Activated B cell treated with CpG ODN at 0.5 μM for 24 hours (primary cell): Measurements from ENCODE around the gene SUN2. TPM values are rescaled to one million over a fixed set of nuclear protein-coding genes. Genes with fewer than 3 reads are reported as not detected.

ENCODE experiments used
- ATAC-seq: fragments of 200-7000 bp; cut with Tn5 transposase; one replicate; pipeline ENCODE4 v1.10.0; 2021; ENCODE audit warnings: low read depth, mild to moderate bottlenecking, moderate library complexity
- CTCF ChIA-PET: fragments of 350-600 bp; sonication (Branson Sonifier 250); formaldehyde crosslinking; loops from one replicate; lab custom pipeline; 2021; ENCODE audit warnings: antibody characterized with exemption; lab: Charles Lee
- POLR2A ChIA-PET: fragments of 350-600 bp; sonication (Branson Sonifier 250); formaldehyde crosslinking; loops from one replicate; lab custom pipeline; 2021; ENCODE audit warnings: antibody characterized with exemption; lab: Charles Lee
- DNase-seq: peaks from one replicate; pipeline ENCODE4 v3.0.0; 2022
- H3K27ac Mint-ChIP-seq: one replicate; pipeline ENCODE4 v1.8.0; 2020; ENCODE audit warnings: mixed read lengths
- H3K27me3 Mint-ChIP-seq: one replicate; pipeline ENCODE4 v1.8.0; 2021; ENCODE audit warnings: mixed read lengths
- H3K36me3 Mint-ChIP-seq: one replicate; pipeline ENCODE4 v1.8.0; 2021; ENCODE audit warnings: low read depth, mixed read lengths
- H3K4me1 Mint-ChIP-seq: one replicate; pipeline ENCODE4 v1.8.0; 2021; ENCODE audit warnings: mixed read lengths
- H3K4me3 Mint-ChIP-seq: one replicate; pipeline ENCODE4 v1.8.0; 2020; ENCODE audit warnings: mild to moderate bottlenecking, mixed read lengths
- H3K9me3 Mint-ChIP-seq: one replicate; pipeline ENCODE4 v1.8.0; 2020; ENCODE audit warnings: mixed read lengths
- CTCF ChIP-seq: fragments of 200-600 bp; IDR thresholded peaks from one replicate; pipeline ENCODE4 v1.8.0; 2022; ENCODE audit warnings: antibody characterized with exemption, mild to moderate bottlenecking
- intact Hi-C: fragments of 100-400 bp; cut with micrococcal nuclease; formaldehyde crosslinking; loops from one replicate; pipeline ENCODE4 v1.15.1; 2024
- total RNA-seq: library from RNA; stranded (reverse); gene quantifications from 2 replicates; pipeline ENCODE4 v1.2.3, GENCODE V29; 2022

Gene SUN2
- total RNA-seq, 1 donor from 2014 or later = 146 TPM

GRCh38 chr22:38742176-38742942 is 13.4 kb downstream of the SUN2 start:
- Mint-ChIP-seq H3K9me3 (no peaks in the 10 kb centered on the region), H3K36me3 (peaks cover 91% of the 10 kb centered on the region), H3K4me3 (no peak overlapping the region), H3K27me3 (no peaks in the 10 kb centered on the region), H3K27ac (no peak overlapping the region), H3K4me1 (no peaks in the 10 kb centered on the region)
- ChIA-PET POLR2A (interaction anchor here (0.6 to 2.0 kb wide), 4 partner anchors 9 to 495 kb away, joined by 3 to 12 read pairs (median 4); no protein-coding TSS in a partner anchor), CTCF (interaction anchor here (1.4 kb wide), 1 partner anchor 9 kb away, joined by 6 read pairs; no protein-coding TSS in a partner anchor)
- intact Hi-C loops = no loop called here
- DNase-seq (no peak), ATAC-seq (no peak)
- no peak for TF ChIP-seq CTCF

GRCh38 chr22:38741576-38741975 is 14.2 kb downstream of the SUN2 start:
- Mint-ChIP-seq H3K36me3 (peaks cover 95% of the 10 kb centered on the region), H3K4me3 (no peak overlapping the region), H3K27ac (peak overlapping the region; percentile 7), H3K27me3 (no peaks in the 10 kb centered on the region), H3K9me3 (no peaks in the 10 kb centered on the region), H3K4me1 (peaks cover 5% of the 10 kb centered on the region)
- CTCF ChIA-PET = no interaction called here
- POLR2A ChIA-PET = interaction anchor here (0.6 to 2.0 kb wide), 4 partner anchors 10 to 496 kb away, joined by 3 to 12 read pairs (median 4); no protein-coding TSS in a partner anchor
- DNase-seq = no peak
- no peak for ATAC-seq
- intact Hi-C loops = no loop called here
- no peak for TF ChIP-seq CTCF

- ChIA-PET POLR2A (interaction anchor here (1.2 to 1.3 kb wide), 2 partner anchors 13 to 26 kb away, joined by 3 read pairs; no protein-coding TSS in a partner anchor), CTCF (interaction anchor here (0.9 kb wide), 1 partner anchor 11 kb away, joined by 3 read pairs; no protein-coding TSS in a partner anchor)
- H3K9me3 Mint-ChIP-seq = no peaks in the 10 kb centered on the region
- no peak overlapping the region for H3K4me3 Mint-ChIP-seq
- DNase-seq = no peak
- H3K4me1 Mint-ChIP-seq = peaks cover 5% of the 10 kb centered on the region
- H3K27me3 Mint-ChIP-seq = no peaks in the 10 kb centered on the region
- H3K36me3 Mint-ChIP-seq = peaks cover 95% of the 10 kb centered on the region
- intact Hi-C loops = no loop called here
- no peak for TF ChIP-seq CTCF
- no peak for ATAC-seq
- no peak overlapping the region for H3K27ac Mint-ChIP-seq
Observed at GRCh38 chr22:38741166-38741565, 14.6 kb downstream of the SUN2 start.

GRCh38 chr22:38740754-38741153 is 15.0 kb downstream of the SUN2 start:
- Mint-ChIP-seq H3K4me1 (peaks cover 8% of the 10 kb centered on the region), H3K9me3 (no peaks in the 10 kb centered on the region), H3K27me3 (no peaks in the 10 kb centered on the region), H3K4me3 (no peak overlapping the region), H3K27ac (no peak overlapping the region), H3K36me3 (peaks cover 95% of the 10 kb centered on the region)
- DNase-seq = no peak
- POLR2A ChIA-PET = interaction anchor here (1.2 to 1.5 kb wide), 3 partner anchors 12 to 26 kb away, joined by 3 read pairs; no protein-coding TSS in a partner anchor
- CTCF ChIA-PET = interaction anchor here (0.9 to 1.0 kb wide), 2 partner anchors 11 to 25 kb away, joined by 3 to 4 read pairs; no protein-coding TSS in a partner anchor
- no peak for ATAC-seq
- intact Hi-C loops = no loop called here
- no peak for TF ChIP-seq CTCF

- H3K4me1 Mint-ChIP-seq = peaks cover 13% of the 10 kb centered on the region
- DNase-seq (no peak), ATAC-seq (no peak)
- H3K36me3 Mint-ChIP-seq = peaks cover 94% of the 10 kb centered on the region
- H3K27me3 Mint-ChIP-seq = no peaks in the 10 kb centered on the region
- intact Hi-C loops = no loop called here
- CTCF ChIA-PET = interaction anchor here (0.9 to 1.0 kb wide), 2 partner anchors 11 to 26 kb away, joined by 3 to 4 read pairs; no protein-coding TSS in a partner anchor
- no peaks in the 10 kb centered on the region for H3K9me3 Mint-ChIP-seq
- TF ChIP-seq CTCF = no peak
- H3K4me3 Mint-ChIP-seq = no peak overlapping the region
- POLR2A ChIA-PET = interaction anchor here (1.2 to 1.5 kb wide), 3 partner anchors 12 to 25 kb away, joined by 3 read pairs; no protein-coding TSS in a partner anchor
- H3K27ac Mint-ChIP-seq = no peak overlapping the region
Observed at GRCh38 chr22:38740116-38740723, 15.6 kb downstream of the SUN2 start.
